ENCODE results near the gene METTL22.

The METTL22 gene

GRCh38 chr16:8591451-8591850, 30.0 kb upstream of the METTL22 start:
- DNase-seq = no peak

- DNase-seq = no peak
Measured at GRCh38 chr16:8594149-8594666, 27.3 kb upstream of the METTL22 start.

GRCh38 chr16:8595783-8596182, 25.7 kb upstream of the METTL22 start:
- no peak for DNase-seq

GRCh38 chr16:8596581-8596980, 24.9 kb upstream of the METTL22 start:
- DNase-seq = no peak

- no peak for DNase-seq
Measured at GRCh38 chr16:8600144-8600775, 21.2 kb upstream of the METTL22 start.

GRCh38 chr16:8605554-8605953, 15.9 kb upstream of the METTL22 start:
- DNase-seq = no peak

- DNase-seq = no peak
Measured at GRCh38 chr16:8607214-8607613, 14.3 kb upstream of the METTL22 start.

- DNase-seq = no peak
Measured at GRCh38 chr16:8611122-8611521, 10.4 kb upstream of the METTL22 start.

- no peak for DNase-seq
Measured at GRCh38 chr16:8611886-8612600, 9.5 kb upstream of the METTL22 start.

- no peak for DNase-seq
Measured at GRCh38 chr16:8614435-8615029, 7.0 kb upstream of the METTL22 start.

- DNase-seq = no peak
Measured at GRCh38 chr16:8619671-8620370, 1.7 kb upstream of the METTL22 start.

- no peak for DNase-seq
Measured at GRCh38 chr16:8620535-8620934, 963 bp upstream of the METTL22 start.

- DNase-seq = no peak
Measured at GRCh38 chr16:8621222-8621571, 301 bp upstream of the METTL22 start.

- DNase-seq = no peak
Measured at GRCh38 chr16:8622315-8622656, 788 bp downstream of the METTL22 start.

- DNase-seq = no peak
Measured at GRCh38 chr16:8623634-8624033, 2.1 kb downstream of the METTL22 start.

- no peak for DNase-seq
Measured at GRCh38 chr16:8625491-8626087, 4.1 kb downstream of the METTL22 start.

- DNase-seq = no peak
Measured at GRCh38 chr16:8626946-8627345, 5.4 kb downstream of the METTL22 start.

GRCh38 chr16:8627456-8627855, 6.0 kb downstream of the METTL22 start:
- no peak for DNase-seq

- no peak for DNase-seq
Measured at GRCh38 chr16:8628981-8629725, 7.7 kb downstream of the METTL22 start.

- DNase-seq = no peak
Measured at GRCh38 chr16:8630255-8630953, 8.9 kb downstream of the METTL22 start.
